ENCODE measurements around the gene BTBD10.

- TF ChIP-seq CTCF (IDR thresholded peaks at IDR 0.05) (no peak), POLR2A (IDR thresholded peaks at IDR 0.05; ENCODE audit: low read depth) (no peak), EP300 (IDR thresholded peaks at IDR 0.05) (no peak), POLR2AphosphoS5 (IDR thresholded peaks at IDR 0.05) (no peak)
Observed at GRCh38 chr11:13338427-13339069, 124.5 kb downstream of the BTBD10 start.

All from esophagus muscularis mucosa (tissue), 4 donors.